ENCODE data around the gene LNP1.

The LNP1 gene

DNA sequence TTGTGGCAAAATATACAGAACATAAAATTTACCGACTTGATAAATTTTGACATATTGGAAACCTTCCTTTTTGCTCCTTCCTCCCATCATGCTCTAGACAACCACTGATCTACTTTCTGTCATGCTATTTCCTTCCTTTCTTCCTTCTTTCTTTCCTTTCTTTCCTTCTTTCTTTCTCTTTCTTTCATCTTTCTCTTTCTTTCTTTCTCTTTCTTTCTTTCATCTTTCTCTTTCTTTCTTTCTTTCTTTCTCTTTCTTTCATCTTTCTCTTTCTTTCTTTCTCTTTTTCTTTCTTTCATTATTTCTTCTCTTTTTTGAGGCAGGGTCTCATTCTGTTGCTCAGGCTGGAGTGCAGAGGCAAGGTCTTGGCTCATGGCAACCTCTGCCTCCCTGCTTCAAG is 82.2 kb downstream of the LNP1 start:
- DNase-seq, result no peak

DNA sequence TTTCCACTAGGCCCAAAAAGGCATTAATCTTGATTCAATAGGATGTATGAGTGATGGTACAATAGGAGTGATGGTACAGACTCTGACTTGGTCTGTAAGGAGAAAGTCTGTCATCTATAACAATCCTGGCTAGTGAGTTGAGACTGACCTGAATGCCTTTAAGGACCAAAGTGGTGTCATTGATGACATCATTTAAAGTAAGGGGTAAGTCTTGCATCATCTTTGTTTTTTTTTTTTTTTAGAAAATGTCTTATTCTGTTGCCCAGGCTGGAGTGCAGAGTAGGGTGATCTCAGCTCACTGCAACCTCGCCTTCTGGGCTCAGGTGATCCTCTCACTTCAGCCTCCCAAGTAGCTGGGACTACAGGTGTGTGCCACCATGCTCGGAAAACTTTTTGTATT is 85.5 kb downstream of the LNP1 start:
- DNase-seq, result no peak

DNA sequence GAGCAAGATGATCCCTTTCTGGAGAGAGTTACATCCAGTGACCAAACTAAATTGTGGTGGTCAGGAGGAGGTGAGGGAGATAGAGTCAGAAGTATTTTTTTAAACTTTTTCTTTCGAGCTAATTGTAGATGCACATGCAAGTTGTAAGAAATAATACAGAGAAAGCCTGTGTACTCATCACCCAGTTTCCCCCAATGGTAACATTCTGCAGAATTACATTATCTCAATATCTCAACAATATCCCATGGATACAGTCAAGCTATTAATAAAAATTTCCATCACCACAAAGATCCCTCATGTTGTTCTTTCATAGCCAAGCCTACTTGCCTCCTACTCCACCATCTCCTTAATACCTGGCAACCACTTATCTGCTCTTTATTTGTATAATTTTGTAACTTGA is 87.8 kb downstream of the LNP1 start:
- no peak for DNase-seq

DNA sequence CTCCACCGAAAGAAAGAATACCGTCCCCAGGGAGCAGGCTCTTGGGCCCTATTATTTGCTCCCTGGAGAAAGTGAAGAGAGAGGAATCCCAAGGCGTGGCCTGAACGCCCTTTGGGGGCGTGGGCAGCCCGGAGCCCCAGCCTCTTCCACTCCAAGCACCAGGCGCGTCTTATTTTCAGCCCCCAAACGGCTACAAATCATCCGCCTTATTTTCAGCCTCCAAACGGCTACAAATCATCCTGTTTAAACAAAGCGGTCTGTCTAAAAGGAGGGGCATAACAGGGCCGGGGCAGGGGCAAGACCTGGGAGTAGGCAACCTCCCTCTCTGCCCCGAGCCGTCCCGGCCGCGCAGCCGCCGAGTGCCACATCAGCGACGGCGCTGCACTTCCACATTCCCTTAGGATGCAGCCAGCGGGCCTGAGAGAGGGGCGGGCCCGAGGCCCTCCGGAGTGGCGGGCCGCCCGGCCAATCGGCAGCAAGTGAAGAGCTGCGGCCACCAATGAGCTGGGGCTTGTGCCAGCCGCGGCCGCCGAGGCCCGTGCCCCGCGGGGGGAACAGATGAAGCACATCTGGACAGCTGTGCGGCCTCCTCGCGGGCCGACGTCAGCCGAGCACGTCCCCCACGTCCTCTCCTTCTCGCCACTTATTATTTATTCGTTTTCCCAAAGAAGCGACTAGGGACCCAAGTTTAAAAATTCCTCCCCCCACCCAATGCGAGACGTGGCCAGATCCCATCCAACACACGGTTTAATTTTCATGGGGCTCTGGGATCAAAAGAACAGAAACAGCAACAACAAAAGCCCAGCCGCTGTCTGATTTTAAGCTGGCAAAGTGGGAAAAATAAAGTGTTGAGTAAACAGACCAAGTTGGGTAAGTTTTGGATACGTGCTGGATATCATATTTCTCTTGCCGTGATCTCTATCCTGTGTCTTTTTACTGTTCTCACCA is 91.0 kb downstream of the LNP1 start, which contains the start of gene TMEM45A:
TSS of gene TMEM45A (plus strand) at position 561 of the 948 bp plus-strand sequence. CDS start 62,593 bp downstream, outside the sequence.
- DNase-seq, result peak; percentile 90

DNA sequence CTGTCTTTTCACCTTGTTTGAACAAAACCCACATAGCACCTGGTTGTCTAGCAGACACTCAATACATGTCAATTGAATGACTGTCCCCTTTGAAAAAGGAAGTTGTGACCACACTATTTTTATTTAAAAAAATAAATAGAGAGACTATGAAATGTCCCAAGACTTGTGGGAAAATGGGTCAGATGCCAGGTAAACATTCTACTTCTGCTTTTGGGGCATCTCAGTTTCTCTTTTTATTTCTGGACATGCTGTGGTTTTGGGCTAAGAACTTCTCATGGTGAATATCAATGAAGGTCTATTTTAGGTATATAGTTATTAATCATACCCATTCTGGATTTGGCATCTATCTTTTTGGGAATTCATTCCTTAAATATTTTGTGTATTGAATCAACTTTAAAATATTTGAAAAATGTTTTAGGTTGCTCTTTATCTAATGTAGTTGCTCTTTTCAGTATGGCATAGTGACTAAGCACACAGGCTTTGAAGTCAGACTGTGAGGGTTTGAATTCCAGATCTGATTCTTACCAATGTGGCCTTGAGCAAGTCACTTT is 95.4 kb downstream of the LNP1 start:
- DNase-seq, result no peak

DNA sequence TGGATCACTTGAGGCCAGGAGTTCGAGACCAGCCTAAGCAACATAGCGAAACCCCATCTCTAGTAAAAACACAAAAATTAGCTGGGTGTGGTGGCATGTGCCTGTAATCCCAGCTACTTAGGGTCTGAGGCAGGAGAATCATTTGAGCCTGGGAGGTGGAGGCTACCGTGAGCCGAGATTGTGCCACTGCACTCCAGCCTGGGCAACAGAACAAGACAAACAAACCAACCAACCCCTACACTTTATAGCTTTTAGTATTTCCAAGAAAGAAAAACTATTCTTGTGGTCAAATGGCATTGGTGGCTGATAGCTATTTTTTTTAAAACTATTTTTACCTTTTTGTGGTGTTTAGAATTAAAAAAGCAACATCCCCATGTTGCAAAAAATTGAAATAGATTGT is 98.3 kb downstream of the LNP1 start:
- no peak for DNase-seq

DNA sequence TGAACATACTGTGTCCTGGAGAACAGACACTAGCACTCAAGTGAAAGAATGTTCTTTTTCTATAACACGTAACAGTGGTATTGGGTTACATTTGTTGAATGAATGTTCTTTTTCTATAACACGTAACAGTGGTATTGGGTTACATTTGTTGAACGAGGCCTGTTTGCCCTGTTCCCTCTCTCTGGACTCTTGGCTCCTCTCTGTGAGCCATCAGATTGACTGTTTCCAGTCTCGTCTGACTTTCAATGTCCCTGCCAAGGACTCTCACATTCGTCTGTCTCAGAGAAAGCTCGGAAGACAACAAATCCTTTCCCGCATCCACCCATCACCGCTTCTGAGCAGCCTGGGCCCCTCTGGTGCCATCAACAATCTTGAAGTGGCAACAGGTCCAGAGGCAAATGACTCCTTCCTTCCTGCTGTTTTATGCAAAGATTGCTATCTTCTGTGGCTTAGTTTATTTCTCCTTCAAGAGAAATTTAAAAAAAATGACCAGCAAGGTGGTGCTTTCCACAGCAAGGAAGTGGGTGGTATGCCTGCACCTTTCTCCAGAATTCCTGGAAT is 99.1 kb downstream of the LNP1 start:
- DNase-seq, result no peak

DNA sequence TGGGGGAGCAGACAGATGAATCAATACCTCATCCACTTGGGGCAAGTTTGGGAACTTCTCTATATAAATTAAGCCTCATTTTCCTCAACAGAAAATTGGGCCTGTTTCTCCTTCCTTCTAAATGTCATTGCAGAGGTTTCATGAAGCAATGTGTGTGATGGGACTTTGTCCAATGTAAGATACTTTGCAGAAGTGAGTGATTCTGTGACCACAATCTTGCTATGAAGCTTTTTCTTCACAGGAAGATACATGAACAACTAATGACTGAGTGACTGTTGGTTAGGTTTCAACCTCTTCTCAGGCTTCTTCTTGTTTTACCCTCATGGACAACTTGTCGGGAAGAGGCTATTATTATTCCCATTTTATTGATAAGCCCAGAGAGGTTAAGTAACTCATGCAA is 102.1 kb downstream of the LNP1 start:
- DNase-seq, result no peak

Data from NCI-H69 (cell line).